IMR-90 (cell line): ENCODE measurements around the gene TUBA3E. TPM values are rescaled to one million over a fixed set of nuclear protein-coding genes. Genes with fewer than 3 reads are reported as not detected.
A peak's percentile ranks its signal among the peaks of the same experiment; 100 is the strongest.
"Not testable (repeated sequence)": the region's sequence is repeated elsewhere in the genome, so short reads cannot be mapped to it uniquely, and the experiment has no call there.

ENCODE experiments used
- ATAC-seq: fragments of 200-7000 bp; cut with Tn5 transposase; 2 replicates; pipeline ENCODE4 v1.9.1; 2020; ENCODE audit warnings: low read depth, mild to moderate bottlenecking, moderate library complexity
- BruUV-seq: library from RNA; stranded (reverse); fragments of 400-500 nt; replicated peaks from 2 replicates; lab custom pipeline; 2021; lab: Mats Ljungman, UMichigan
- CTCF ChIA-PET: fragments of 300-600 bp; formaldehyde crosslinking; extraction: SDS; loops from one replicate; lab custom pipeline; 2021; ENCODE audit warnings: antibody characterized with exemption; lab: Yijun Ruan, JAX
- POLR2A ChIA-PET: fragments of 300-600 bp; sonication (Branson Sonifier 250); formaldehyde crosslinking; loops from one replicate; lab custom pipeline; 2022; ENCODE audit warnings: antibody characterized with exemption; ENCODE audit not compliant: unreplicated experiment; lab: Charles Lee
- DNase-seq: peaks from one replicate; pipeline ENCODE4 v3.0.0; 2013
- H2AFZ ChIP-seq: replicated peaks from 2 replicates; pipeline ENCODE3; 2013; ENCODE audit warnings: low read length, mild to moderate bottlenecking; ENCODE audit not compliant: poor library complexity
- H2AK5ac ChIP-seq: 2 replicates; pipeline ENCODE4 v1.6.1; 2013; ENCODE audit warnings: low read depth, low read length, inconsistent platforms
- H2AK9ac ChIP-seq: replicated peaks from 2 replicates; pipeline ENCODE3; 2013; ENCODE audit warnings: mild to moderate bottlenecking, low read depth, low read length, moderate library complexity; ENCODE audit not compliant: poor library complexity
- H2BK120ac ChIP-seq: 2 replicates; pipeline ENCODE4 v1.6.1; 2013; ENCODE audit warnings: low read depth, low read length, inconsistent platforms
- H2BK15ac ChIP-seq: 3 replicates; pipeline ENCODE4 v1.6.1; 2013; ENCODE audit warnings: low read depth, low read length, inconsistent platforms
- H2BK20ac ChIP-seq: 2 replicates; pipeline ENCODE4 v1.6.1; 2013; ENCODE audit warnings: low read depth, mild to moderate bottlenecking, inconsistent platforms, low read length, moderate library complexity
- H2BK5ac ChIP-seq: 2 replicates; pipeline ENCODE4 v1.6.1; 2013; ENCODE audit warnings: mild to moderate bottlenecking, low read depth, low read length, inconsistent platforms; ENCODE audit not compliant: poor library complexity, severe bottlenecking
- H3K14ac ChIP-seq: replicated peaks from 2 replicates; pipeline ENCODE4 v1.6.1; 2013; ENCODE audit warnings: low read depth, low read length, inconsistent platforms
- H3K18ac ChIP-seq: 2 replicates; pipeline ENCODE4 v1.6.1; 2013; ENCODE audit warnings: low read depth, low read length, control low read depth
- H3K23ac ChIP-seq: 2 replicates; pipeline ENCODE4 v1.6.1; 2013; ENCODE audit warnings: low read depth, low read length, inconsistent platforms
- H3K27ac ChIP-seq: 2 replicates; pipeline ENCODE4 v1.5.1; 2013; ENCODE audit warnings: mild to moderate bottlenecking, control low read depth, low read length; ENCODE audit not compliant: insufficient read depth
- H3K27me3 ChIP-seq: 2 replicates; pipeline ENCODE4 v1.6.1; 2013; ENCODE audit warnings: low read length; ENCODE audit not compliant: control insufficient read depth, insufficient read depth
- H3K36me3 ChIP-seq: 2 replicates; pipeline ENCODE4 v1.6.1; 2013; ENCODE audit warnings: low read length, mixed read lengths; ENCODE audit not compliant: control insufficient read depth, insufficient read depth
- H3K4ac ChIP-seq: 2 replicates; pipeline ENCODE4 v1.6.1; 2013; ENCODE audit warnings: low read depth, low read length, inconsistent platforms
- H3K4me1 ChIP-seq: 2 replicates; pipeline ENCODE4 v1.6.1; 2013; ENCODE audit warnings: low read length, mixed read lengths; ENCODE audit not compliant: control insufficient read depth, insufficient read depth
- H3K4me2 ChIP-seq: 2 replicates; pipeline ENCODE4 v1.6.1; 2013; ENCODE audit warnings: low read depth, mild to moderate bottlenecking, control low read depth, low read length, moderate library complexity
- H3K4me3 ChIP-seq: 2 replicates; pipeline ENCODE4 v1.5.1; 2013; ENCODE audit warnings: low read depth, mild to moderate bottlenecking, control low read depth, low read length, moderate library complexity; ENCODE audit not compliant: insufficient read depth
- H3K56ac ChIP-seq: 2 replicates; pipeline ENCODE4 v1.6.1; 2013; ENCODE audit warnings: low read length, inconsistent platforms; ENCODE audit not compliant: insufficient read depth; ENCODE audit errors: extremely low read depth
- H3K79me1 ChIP-seq, 2 experiments: 2 replicates each; pipeline ENCODE4 v1.6.1; 2013; ENCODE audit warnings: low read length in 2 of 2, inconsistent platforms in 1 of 2, low read depth in 1 of 2
- H3K9ac ChIP-seq: 2 replicates; pipeline ENCODE4 v1.6.1; 2013; ENCODE audit warnings: low read depth, low read length, control low read depth
- H3K9me1 ChIP-seq: 2 replicates; pipeline ENCODE4 v1.6.1; 2013; ENCODE audit warnings: low read length, inconsistent platforms; ENCODE audit not compliant: insufficient read depth
- H3K9me3 ChIP-seq: 2 replicates; pipeline ENCODE4 v1.6.1; 2013; ENCODE audit warnings: low read length; ENCODE audit not compliant: control insufficient read depth, insufficient read depth
- H4K20me1 ChIP-seq: 2 replicates; pipeline ENCODE4 v1.6.1; 2013; ENCODE audit warnings: low read length, inconsistent platforms; ENCODE audit not compliant: insufficient read depth
- H4K5ac ChIP-seq: 2 replicates; pipeline ENCODE4 v1.6.1; 2013; ENCODE audit warnings: mild to moderate bottlenecking, low read depth, low read length, control low read depth
- H4K8ac ChIP-seq, 2 experiments: 2 replicates each; pipeline ENCODE4 v1.6.1; 2013; ENCODE audit warnings: low read depth in 2 of 2, low read length in 2 of 2, control low read depth in 1 of 2, inconsistent platforms in 1 of 2
- H4K91ac ChIP-seq: 2 replicates; pipeline ENCODE4 v1.6.1; 2013; ENCODE audit warnings: low read depth, low read length, inconsistent platforms; ENCODE audit not compliant: insufficient read depth
- WGBS, 2 experiments: methylation state at CpG; one replicate each; pipeline versions ENCODE4 v1.1.5 to v1.1.7; 2013; ENCODE audit warnings: missing lambda C conversion rate in 2 of 2; ENCODE audit not compliant: insufficient read length in 1 of 2; ENCODE audit errors: extremely low coverage in 2 of 2; 5-methylcytosine and 5-hydroxymethylcytosine counted together
- dilution Hi-C: fragments of 300-500 bp; cut with HindIII; formaldehyde crosslinking; loops from one replicate; pipeline ENCODE4 v1.14.3; 2018; ENCODE audit warnings: low sequenced_read_pairs; ENCODE audit not compliant: unreplicated experiment
- in situ Hi-C: fragments of 300-500 bp; cut with MboI; formaldehyde crosslinking; loops from 3 replicates; pipeline ENCODE4 v1.14.3; 2019; ENCODE audit warnings: low sequenced_read_pairs, inconsistent platforms, mixed read lengths
- intact Hi-C: fragments of 100-400 bp; cut with micrococcal nuclease; formaldehyde crosslinking; loops from 2 replicates; pipeline ENCODE4 v1.10.0; 2022
- polyA plus RNA-seq, 3 experiments: library from polyadenylated mRNA; depleted of rRNA; stranded (reverse); fragments of >200 nt; gene quantifications; 2 replicates each; pipeline ENCODE4 v1.2.3, GENCODE V29; 2012; ENCODE audit warnings: low replicate concordance in 1 of 3
- total RNA-seq: library from RNA; depleted of rRNA; stranded (reverse); fragments of >200 nt; gene quantifications from 2 replicates; pipeline ENCODE4 v1.2.3, GENCODE V29; 2012

The TUBA3E gene
- total and polyA plus RNA-seq, 2 of the 4 experiments (the other 2 are of a cell fraction), result not detected

GRCh38 chr2:130180404-130181324 is 17.6 kb downstream of the TUBA3E start:
- peak overlapping the region; percentile 100 for H2AFZ ChIP-seq
- H2BK120ac ChIP-seq, H3K18ac ChIP-seq, H4K20me1 ChIP-seq, H3K9me3 ChIP-seq, H2BK20ac ChIP-seq, H3K36me3 ChIP-seq, H3K14ac ChIP-seq, H3K56ac ChIP-seq, H3K4me1 ChIP-seq, ATAC-seq, H2BK15ac ChIP-seq, dilution Hi-C loops, H3K9me1 ChIP-seq, BruUV-seq, DNase-seq, H3K27me3 ChIP-seq: not testable (repeated sequence)
- in situ Hi-C loops (loop anchor here (5.0 kb wide), 1 partner anchor 152 kb away; no protein-coding TSS in a partner anchor), intact Hi-C loops (loop anchor here (1.0 kb wide), 1 partner anchor 152 kb away; no protein-coding TSS in a partner anchor)
- peak overlapping the region; percentile 91; the same call in 1 of the 2 replicates for H2AK5ac ChIP-seq
- H4K5ac ChIP-seq, result peak overlapping the region; percentile 98
- 15% methylated on average over 14 of the region's 38 CpGs; no CpG with 5 or more reads in 1 of the 2 experiments for WGBS, 2 experiments
- H4K8ac ChIP-seq, result peak overlapping the region; percentile 41 to 90; a peak in 3 of 4 replicates
- peak overlapping the region; percentile 21 for H2BK5ac ChIP-seq
- H3K23ac ChIP-seq, result peak overlapping the region; percentile 64; the same call in 1 of the 2 replicates
- H3K27ac ChIP-seq, result peak overlapping the region; percentile 75
- H3K79me1 ChIP-seq, result peaks cover 5 to 26% of the 10 kb centered on the region in 2 experiments
- peak overlapping the region; percentile 87 for H2AK9ac ChIP-seq
- H3K4me3 ChIP-seq, result peak overlapping the region; percentile 99
- peak overlapping the region; percentile 94 for H3K9ac ChIP-seq
- peak overlapping the region; percentile 92 for H3K4ac ChIP-seq
- peak overlapping the region; percentile 88 for H3K4me2 ChIP-seq
- CTCF ChIA-PET, result interaction anchor here (0.6 to 0.8 kb wide), 2 partner anchors 15 to 150 kb away, joined by 3 to 4 read pairs; no protein-coding TSS in a partner anchor
- peak overlapping the region; percentile 93 for H4K91ac ChIP-seq
- POLR2A ChIA-PET, result interaction anchor here (0.6 kb wide), 1 partner anchor 70 kb away, joined by 3 read pairs; no protein-coding TSS in a partner anchor

DNA sequence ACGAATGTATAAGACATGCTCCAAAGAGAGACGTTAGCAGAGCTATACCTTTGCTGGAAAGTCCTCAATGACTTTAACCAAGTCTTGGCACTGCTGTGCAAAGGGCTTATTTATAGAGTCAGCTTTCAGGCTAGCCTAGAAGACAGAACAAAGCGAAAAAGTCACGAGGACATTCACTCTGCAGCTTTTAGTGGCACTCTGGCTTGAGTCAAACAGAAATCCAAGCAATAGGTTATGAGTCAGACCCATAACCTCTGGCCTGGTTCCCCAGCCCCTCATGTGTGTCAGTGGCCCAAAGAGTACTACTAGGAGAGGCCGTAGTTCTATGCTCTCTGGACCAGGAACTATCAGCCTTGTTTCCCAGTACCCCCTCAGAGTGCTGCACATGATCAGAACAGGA is 23.4 kb downstream of the TUBA3E start:
- H4K20me1 ChIP-seq, H2AFZ ChIP-seq, H2BK5ac ChIP-seq, H3K4ac ChIP-seq, H2AK9ac ChIP-seq, H3K27ac ChIP-seq, H3K14ac ChIP-seq, H3K56ac ChIP-seq, H3K9me3 ChIP-seq, CTCF ChIA-PET, BruUV-seq, H3K18ac ChIP-seq, POLR2A ChIA-PET, H3K9me1 ChIP-seq, H3K23ac ChIP-seq, H3K4me3 ChIP-seq, DNase-seq, H3K9ac ChIP-seq, H2BK20ac ChIP-seq, H2BK120ac ChIP-seq, H3K27me3 ChIP-seq, H4K5ac ChIP-seq, H2AK5ac ChIP-seq, H4K8ac ChIP-seq, dilution Hi-C loops, H3K4me2 ChIP-seq, H4K91ac ChIP-seq, intact Hi-C loops, H2BK15ac ChIP-seq, H3K4me1 ChIP-seq: not testable (repeated sequence)
- Histone ChIP-seq H3K79me1 (peaks cover 6 to 15% of the 10 kb centered on the region in 2 experiments; a peak in 3 of 4 replicates), H3K36me3 (peaks cover 27% of the 10 kb centered on the region)
- WGBS, 2 experiments, result 90% methylated on average over 2 of the region's 5 CpGs; no CpG with 5 or more reads in 1 of the 2 experiments
- in situ Hi-C loops, result loop anchor here (25.0 kb wide), 1 partner anchor 1337 kb away; no protein-coding TSS in a partner anchor
- peak; percentile 32; the same call in 1 of the 2 replicates for ATAC-seq
